Breast epithelium (tissue), 4 donors: ENCODE results near the gene ZNF266. TPM values are rescaled to one million over a fixed set of nuclear protein-coding genes. Genes with fewer than 3 reads are reported as not detected.

Experiments used
- DNase-seq, 2 donors: peaks; one replicate each; pipeline ENCODE4 v3.0.0-alpha.2; 2019; ENCODE audit warnings: low spot score in 2 of 2
- H3K27ac ChIP-seq, 2 donors: fragments of 200-600 bp; sonication (generic) in 1 of 2; one replicate each; pipeline ENCODE4 v1.5.1; 2016 to 2019; ENCODE audit warnings: mild to moderate bottlenecking in 1 of 2
- H3K27me3 ChIP-seq, 2 donors: fragments of 200-600 bp; sonication (generic) in 1 of 2; one replicate each; pipeline versions ENCODE4 v1.5.1 to v1.6.0; 2017 to 2019; ENCODE audit warnings: control low read depth in 1 of 2, mild to moderate bottlenecking in 1 of 2
- H3K36me3 ChIP-seq: fragments of 200-600 bp; one replicate; pipeline ENCODE4 v1.5.1; 2019
- H3K4me1 ChIP-seq, 2 donors: fragments of 200-600 bp; sonication (generic); one replicate each; pipeline ENCODE4 v1.5.1; 2016 to 2019; ENCODE audit warnings: control low read depth in 1 of 2
- H3K4me3 ChIP-seq, 3 donors: fragments of 200-600 bp; sonication (generic); 1 replicate in 2 of 3; 2 replicates in 1 of 3; pipeline ENCODE4 v1.5.1; 2016 to 2019; ENCODE audit warnings: mild to moderate bottlenecking in 3 of 3, moderate library complexity in 2 of 3
- H3K9me3 ChIP-seq, 2 donors: fragments of 200-600 bp; sonication (generic) in 1 of 2; one replicate each; pipeline ENCODE4 v1.5.1; 2016 to 2019; ENCODE audit warnings: control low read depth in 1 of 2
- POLR2A ChIP-seq: fragments of 450-650 bp; IDR thresholded peaks from one replicate; pipeline ENCODE4 v1.6.1; 2016; ENCODE audit warnings: antibody characterized with exemption, mild to moderate bottlenecking, moderate library complexity
- POLR2AphosphoS5 ChIP-seq, 3 donors: sonication (generic); formaldehyde crosslinking; IDR thresholded peaks; one replicate each; pipeline ENCODE4 v1.6.1; 2017; ENCODE audit warnings: antibody characterized with exemption in 3 of 3
- intact Hi-C: fragments of 100-400 bp; cut with DNase I; formaldehyde crosslinking; loops from one replicate; pipeline ENCODE4 v1.15.1; 2023; ENCODE audit warnings: low total_unique reads
- total RNA-seq, 3 donors: library from RNA; depleted of rRNA; stranded (reverse); fragments of >200 nt; gene quantifications; one replicate each; pipeline ENCODE4 v1.1.0, GENCODE V29; 2016
- TF ChIP-seq, protein P1 (sequence below), 3 donors: fragments of 450-650 bp; IDR thresholded peaks; one replicate each; pipeline ENCODE4 v1.5.1; 2016 to 2017; ENCODE audit warnings: antibody characterized with exemption in 3 of 3, mild to moderate bottlenecking in 3 of 3, moderate library complexity in 3 of 3

Gene ZNF266
- total RNA-seq, 3 donors from 2014 or later: 20.5 to 45.8 (median 44.2) TPM

- Histone ChIP-seq H3K4me1 (no peaks in the 10 kb centered on the region), H3K27me3 (no peaks in the 10 kb centered on the region), H3K4me3 (no peak overlapping the region), H3K36me3 (peaks cover 8% of the 10 kb centered on the region), H3K9me3 (peaks cover 35 to 41% of the 10 kb centered on the region in 2 donors), H3K27ac (no peak overlapping the region)
- no peak for TF ChIP-seq POLR2AphosphoS5 (IDR thresholded peaks at IDR 0.05)
- TF ChIP-seq, protein P1, sequence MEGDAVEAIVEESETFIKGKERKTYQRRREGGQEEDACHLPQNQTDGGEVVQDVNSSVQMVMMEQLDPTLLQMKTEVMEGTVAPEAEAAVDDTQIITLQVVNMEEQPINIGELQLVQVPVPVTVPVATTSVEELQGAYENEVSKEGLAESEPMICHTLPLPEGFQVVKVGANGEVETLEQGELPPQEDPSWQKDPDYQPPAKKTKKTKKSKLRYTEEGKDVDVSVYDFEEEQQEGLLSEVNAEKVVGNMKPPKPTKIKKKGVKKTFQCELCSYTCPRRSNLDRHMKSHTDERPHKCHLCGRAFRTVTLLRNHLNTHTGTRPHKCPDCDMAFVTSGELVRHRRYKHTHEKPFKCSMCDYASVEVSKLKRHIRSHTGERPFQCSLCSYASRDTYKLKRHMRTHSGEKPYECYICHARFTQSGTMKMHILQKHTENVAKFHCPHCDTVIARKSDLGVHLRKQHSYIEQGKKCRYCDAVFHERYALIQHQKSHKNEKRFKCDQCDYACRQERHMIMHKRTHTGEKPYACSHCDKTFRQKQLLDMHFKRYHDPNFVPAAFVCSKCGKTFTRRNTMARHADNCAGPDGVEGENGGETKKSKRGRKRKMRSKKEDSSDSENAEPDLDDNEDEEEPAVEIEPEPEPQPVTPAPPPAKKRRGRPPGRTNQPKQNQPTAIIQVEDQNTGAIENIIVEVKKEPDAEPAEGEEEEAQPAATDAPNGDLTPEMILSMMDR (IDR thresholded peaks at IDR 0.05): no peak
- TF ChIP-seq POLR2A: no peak
- DNase-seq: no peak
- intact Hi-C loops: no loop called here
Measured at GRCh38 chr19:9430444-9430843, 4.9 kb downstream of the ZNF266 start.

DNA sequence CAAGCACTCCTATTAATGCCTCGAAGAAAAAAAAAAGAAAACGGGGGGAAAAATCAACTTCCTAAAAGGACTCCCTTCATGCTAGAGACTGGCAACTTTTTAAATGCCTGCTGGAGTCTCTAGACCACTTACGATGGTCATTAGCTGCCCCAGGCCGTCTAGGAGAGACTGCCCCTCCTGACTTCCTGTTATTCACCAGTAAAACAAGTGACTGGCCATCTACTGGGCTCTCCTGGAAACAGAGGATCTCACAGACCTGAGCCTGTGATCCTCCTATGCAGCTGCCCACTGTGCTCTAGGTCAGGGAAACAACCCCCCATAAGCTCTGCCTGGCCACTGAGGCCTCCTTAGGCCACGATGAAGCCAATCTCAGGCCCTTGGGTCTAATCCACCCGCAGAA lies 7.4 kb downstream of the ZNF266 start:
- DNase-seq: no peak
- H3K4me1 ChIP-seq: no peaks in the 10 kb centered on the region
- peaks cover 60 to 66% of the 10 kb centered on the region in 2 donors for H3K9me3 ChIP-seq
- no peak overlapping the region for H3K27ac ChIP-seq
- intact Hi-C loops: no loop called here
- H3K36me3 ChIP-seq: peaks cover 24% of the 10 kb centered on the region
- TF ChIP-seq POLR2A (no peak), POLR2AphosphoS5 (IDR thresholded peaks at IDR 0.05) (no peak)
- TF ChIP-seq, protein P1 (IDR thresholded peaks at IDR 0.05): no peak
- no peak overlapping the region for H3K4me3 ChIP-seq
- no peaks in the 10 kb centered on the region for H3K27me3 ChIP-seq

DNA sequence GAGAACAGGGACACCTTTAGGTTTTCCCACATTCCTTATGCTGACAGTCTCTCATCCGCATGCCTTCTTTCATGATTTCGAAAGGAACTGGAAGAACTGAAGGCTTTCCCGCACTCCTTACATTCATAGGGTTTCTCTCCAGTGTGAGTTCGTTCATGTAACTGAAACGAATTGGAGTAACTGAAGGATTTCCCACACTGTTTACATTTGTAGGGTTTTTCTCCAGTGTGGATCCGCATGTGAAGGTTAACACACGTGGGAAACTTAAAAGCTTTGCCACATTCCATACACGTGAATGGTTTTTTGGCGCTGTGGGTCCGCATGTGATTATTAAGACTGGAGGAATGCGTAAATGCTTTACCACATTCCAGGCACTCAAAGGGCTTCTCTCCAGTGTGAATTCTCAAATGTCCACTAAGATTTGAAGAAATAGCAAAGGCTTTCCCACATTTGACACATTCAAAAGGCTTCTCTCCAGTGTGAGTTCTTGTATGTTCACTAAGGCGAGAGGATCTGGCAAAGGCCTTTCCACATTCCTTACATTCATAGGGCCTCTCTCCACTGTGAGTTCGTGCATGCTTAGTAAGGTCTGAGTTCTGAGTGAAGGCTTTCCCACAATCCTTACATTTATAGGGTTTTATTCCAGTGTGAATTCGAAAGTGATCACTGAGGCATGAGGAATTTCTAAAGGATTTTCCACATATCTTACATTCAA lies 22.0 kb downstream of the ZNF266 start:
- Histone ChIP-seq H3K4me1 (no peaks in the 10 kb centered on the region), H3K27me3 (no peaks in the 10 kb centered on the region), H3K36me3 (peaks cover 55% of the 10 kb centered on the region), H3K4me3 (peak overlapping the region in 1 of 3 donors; percentile 46), H3K27ac (no peak overlapping the region), H3K9me3 (peaks cover 92 to 99% of the 10 kb centered on the region in 2 donors)
- no peak for TF ChIP-seq POLR2A
- TF ChIP-seq, protein P1 (IDR thresholded peaks at IDR 0.05): no peak
- TF ChIP-seq POLR2AphosphoS5 (IDR thresholded peaks at IDR 0.05): no peak
- DNase-seq: no peak
- intact Hi-C loops: no loop called here

- peak overlapping the region in 1 of 3 donors; percentile 72 for H3K4me3 ChIP-seq
- H3K27me3 ChIP-seq: no peaks in the 10 kb centered on the region
- DNase-seq: no peak
- H3K36me3 ChIP-seq: peaks cover 5% of the 10 kb centered on the region
- H3K4me1 ChIP-seq: no peaks in the 10 kb centered on the region
- no peak overlapping the region for H3K27ac ChIP-seq
- intact Hi-C loops: no loop called here
- no peak for TF ChIP-seq POLR2AphosphoS5 (IDR thresholded peaks at IDR 0.05)
- TF ChIP-seq POLR2A: no peak
- TF ChIP-seq, protein P1 (IDR thresholded peaks at IDR 0.05): no peak
- H3K9me3 ChIP-seq: peaks cover 76 to 99% of the 10 kb centered on the region in 2 donors
Measured at GRCh38 chr19:9407827-9408226, 27.5 kb downstream of the ZNF266 start.

- H3K27ac ChIP-seq: peak overlapping the region; percentile 29 to 43
- TF ChIP-seq POLR2A (no peak), POLR2AphosphoS5 (IDR thresholded peaks at IDR 0.05) (no peak)
- TF ChIP-seq, protein P1 (IDR thresholded peaks at IDR 0.05): no peak
- DNase-seq: peak in 1 of 2 donors; percentile 23
Measured at GRCh38 chr19:9406798-9407352, 28.5 kb downstream of the ZNF266 start.

More at GRCh38 chr19:9406798-9407352, 28.5 kb downstream of the ZNF266 start:
- Histone ChIP-seq H3K4me1 (no peaks in the 10 kb centered on the region), H3K27me3 (no peaks in the 10 kb centered on the region), H3K4me3 (peak overlapping the region; percentile 33 to 72 (median 60)), H3K9me3 (peaks cover 66 to 91% of the 10 kb centered on the region in 2 donors), H3K36me3 (no peaks in the 10 kb centered on the region)
- intact Hi-C loops: no loop called here
